Type B pancreatic cell (in vitro differentiated cells): ENCODE data around the gene TBX10. TPM values are rescaled to one million over a fixed set of nuclear protein-coding genes. Genes with fewer than 3 reads are reported as not detected.
"Not testable (repeated sequence)": the region's sequence is repeated elsewhere in the genome, so short reads cannot be mapped to it uniquely, and the experiment has no call there.

Experiments
- DNase-seq: peaks from one replicate; pipeline ENCODE4 v3.0.0; 2021; ENCODE audit warnings: mixed read lengths; ENCODE audit not compliant: unreplicated experiment; ENCODE audit errors: extremely low spot score
- H3K27ac Mint-ChIP-seq: 2 replicates; pipeline ENCODE4 v1.8.0; 2021; ENCODE audit warnings: mild to moderate bottlenecking, mixed read lengths
- H3K27me3 Mint-ChIP-seq: 2 replicates; pipeline ENCODE4 v1.8.0; 2021; ENCODE audit warnings: mixed read lengths
- H3K36me3 Mint-ChIP-seq: 2 replicates; pipeline ENCODE4 v1.8.0; 2021; ENCODE audit warnings: mixed read lengths
- H3K4me1 Mint-ChIP-seq: one replicate; pipeline ENCODE4 v1.8.0; 2021; ENCODE audit warnings: mixed read lengths; ENCODE audit not compliant: unreplicated experiment
- H3K4me3 Mint-ChIP-seq: 2 replicates; pipeline ENCODE4 v1.8.0; 2021; ENCODE audit warnings: mild to moderate bottlenecking, mixed read lengths
- H3K9me3 Mint-ChIP-seq: 2 replicates; pipeline ENCODE4 v1.8.0; 2021; ENCODE audit warnings: mixed read lengths
- CTCF ChIP-seq: fragments of 200-600 bp; sonication (generic); conservative IDR thresholded peaks from 2 replicates; pipeline ENCODE4 v1.5.0; 2021; ENCODE audit warnings: antibody characterized with exemption, mild to moderate bottlenecking
- total RNA-seq: library from RNA; stranded (reverse); gene quantifications from 2 replicates; pipeline ENCODE4 v1.2.1, GENCODE V29; 2021; ENCODE audit warnings: low replicate concordance

TBX10 gene
- total RNA-seq, 1 donor from 2014 or later: not detected

DNA sequence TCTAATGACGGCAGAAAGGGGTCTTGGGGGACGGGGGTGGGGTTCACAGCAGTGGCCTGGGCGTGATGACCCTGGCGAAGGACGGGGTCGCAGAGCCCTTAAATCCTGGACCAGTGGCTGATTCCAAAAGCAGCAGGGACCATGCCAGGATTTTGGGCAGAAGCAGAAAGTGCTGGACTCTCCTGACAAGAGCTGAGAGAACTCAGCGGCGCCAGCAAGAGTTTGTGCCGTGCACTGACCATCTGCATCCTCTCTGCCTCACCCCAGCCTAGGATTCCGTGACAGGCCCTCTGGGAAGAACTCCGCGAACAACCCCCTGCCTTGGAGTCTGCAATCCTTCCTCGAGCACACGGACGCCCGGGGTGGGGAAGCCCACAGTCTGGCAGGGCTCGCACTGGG, 33.5 kb downstream of the TBX10 start:
- peak overlapping the region; percentile 46 for H3K27ac Mint-ChIP-seq
- H3K9me3 Mint-ChIP-seq: no peaks in the 10 kb centered on the region
- peaks cover 12% of the 10 kb centered on the region for H3K27me3 Mint-ChIP-seq
- no peak for DNase-seq
- H3K36me3 Mint-ChIP-seq: no peaks in the 10 kb centered on the region
- peaks cover 6% of the 10 kb centered on the region for H3K4me1 Mint-ChIP-seq
- peak overlapping the region; percentile 89 for H3K4me3 Mint-ChIP-seq
- TF ChIP-seq CTCF: no peak

DNA sequence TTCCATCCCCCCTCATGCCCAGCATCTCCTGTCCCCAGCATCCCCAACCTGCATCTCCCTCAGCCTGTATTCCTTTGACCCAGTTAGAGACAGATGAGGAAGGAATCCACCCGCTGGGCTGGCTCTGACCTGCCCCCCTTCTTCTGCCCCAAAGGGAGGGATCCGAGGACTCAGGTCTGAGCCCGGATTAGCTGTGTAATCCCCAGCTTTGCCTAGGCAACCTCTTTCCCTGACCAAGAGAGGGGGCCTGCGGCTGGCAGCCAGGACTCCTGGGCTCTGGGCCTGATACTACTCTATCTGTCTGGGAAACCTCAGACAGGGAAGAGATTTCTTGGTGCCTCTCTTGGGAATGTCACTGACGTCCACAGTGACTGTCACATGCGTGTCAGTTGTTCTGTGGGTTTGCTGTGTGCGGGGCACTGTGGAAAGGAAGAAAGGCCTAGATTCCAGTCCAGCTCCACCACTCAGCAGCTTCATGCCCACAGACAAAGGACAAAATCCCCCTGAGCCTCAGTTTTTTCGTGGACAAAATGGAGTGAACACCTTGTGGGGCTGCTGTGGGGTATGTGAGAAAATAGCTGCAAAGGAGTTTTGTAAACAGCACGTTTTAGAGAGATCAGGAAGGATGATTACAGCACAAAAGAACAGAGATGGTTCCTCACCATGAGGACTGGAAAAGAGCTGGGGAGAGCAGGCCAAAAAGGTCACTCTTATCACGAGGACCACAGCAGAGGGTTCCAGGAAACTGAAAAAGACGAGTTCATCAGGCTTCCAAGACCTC, 34.1 kb downstream of the TBX10 start:
- H3K9me3 Mint-ChIP-seq: no peaks in the 10 kb centered on the region
- H3K4me3 Mint-ChIP-seq: peak overlapping the region; percentile 72

DNA sequence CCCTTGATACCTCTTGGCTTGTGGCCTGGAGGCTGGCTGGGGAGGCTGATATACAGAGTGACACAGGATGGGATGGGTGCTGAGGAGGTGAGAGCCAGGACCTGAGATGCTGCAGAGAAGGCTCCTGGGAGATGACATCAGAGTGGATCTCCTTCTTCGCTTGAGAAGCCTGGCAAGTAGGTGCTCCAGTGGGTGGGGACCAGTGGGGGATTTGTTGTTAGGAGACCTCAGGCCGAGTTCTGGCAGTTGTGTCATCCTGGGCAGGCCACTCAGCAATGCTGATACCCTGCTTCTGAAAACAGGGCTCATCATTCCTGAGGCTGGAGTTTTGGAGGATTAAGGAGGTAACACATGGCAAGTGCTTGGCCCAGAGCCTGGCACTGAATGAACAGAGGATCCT, 34.7 kb downstream of the TBX10 start:
- no peak overlapping the region for H3K27ac Mint-ChIP-seq
- TF ChIP-seq CTCF: no peak
- H3K27me3 Mint-ChIP-seq: peaks cover 13% of the 10 kb centered on the region

More for the DNA sequence above, 34.1 kb downstream of the TBX10 start:
- no peak for DNase-seq
- no peak for TF ChIP-seq CTCF
- peaks cover 10% of the 10 kb centered on the region for H3K4me1 Mint-ChIP-seq
- H3K27ac Mint-ChIP-seq: no peak overlapping the region
- peaks cover 12% of the 10 kb centered on the region for H3K27me3 Mint-ChIP-seq
- no peaks in the 10 kb centered on the region for H3K36me3 Mint-ChIP-seq

DNA sequence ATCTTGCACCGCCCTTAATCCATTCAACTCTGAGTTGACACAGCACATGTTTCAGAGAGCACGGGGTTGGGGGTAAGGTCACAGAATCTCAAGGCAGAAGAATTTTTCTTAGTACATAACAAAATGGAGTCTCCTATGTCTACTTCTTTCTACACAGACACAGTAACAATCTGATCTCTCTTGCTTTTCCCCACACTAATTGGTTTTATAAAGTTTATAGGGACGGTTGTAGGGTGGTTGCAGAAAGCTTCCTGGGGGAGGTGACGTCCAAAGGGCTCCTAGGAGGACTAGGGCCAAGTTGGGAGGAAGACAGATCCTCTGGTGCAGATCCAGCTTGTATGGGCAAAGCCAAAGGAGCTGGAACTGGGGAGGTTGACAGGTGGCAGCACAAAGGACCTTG, 35.4 kb downstream of the TBX10 start:
- Mint-ChIP-seq H3K27ac (peak overlapping the region; percentile 31), H3K4me3 (peak overlapping the region; percentile 42), H3K27me3 (peaks cover 15% of the 10 kb centered on the region)
- not testable (repeated sequence) for DNase-seq, H3K36me3 Mint-ChIP-seq, H3K9me3 Mint-ChIP-seq, H3K4me1 Mint-ChIP-seq

More for the DNA sequence above, 34.7 kb downstream of the TBX10 start:
- no peaks in the 10 kb centered on the region for H3K36me3 Mint-ChIP-seq
- peak overlapping the region; percentile 42 for H3K4me3 Mint-ChIP-seq
- no peak for DNase-seq
- no peaks in the 10 kb centered on the region for H3K9me3 Mint-ChIP-seq
- peaks cover 10% of the 10 kb centered on the region for H3K4me1 Mint-ChIP-seq

- H3K9me3 Mint-ChIP-seq: no peaks in the 10 kb centered on the region
- H3K36me3 Mint-ChIP-seq: no peaks in the 10 kb centered on the region
- peak overlapping the region; percentile 4 for H3K27ac Mint-ChIP-seq
- DNase-seq: no peak
- no peak for TF ChIP-seq CTCF
- H3K27me3 Mint-ChIP-seq: peaks cover 15% of the 10 kb centered on the region
- peaks cover 10% of the 10 kb centered on the region for H3K4me1 Mint-ChIP-seq
- H3K4me3 Mint-ChIP-seq: no peak overlapping the region
Measured at GRCh38 chr11:67601098-67601497, 38.5 kb downstream of the TBX10 start.

DNA sequence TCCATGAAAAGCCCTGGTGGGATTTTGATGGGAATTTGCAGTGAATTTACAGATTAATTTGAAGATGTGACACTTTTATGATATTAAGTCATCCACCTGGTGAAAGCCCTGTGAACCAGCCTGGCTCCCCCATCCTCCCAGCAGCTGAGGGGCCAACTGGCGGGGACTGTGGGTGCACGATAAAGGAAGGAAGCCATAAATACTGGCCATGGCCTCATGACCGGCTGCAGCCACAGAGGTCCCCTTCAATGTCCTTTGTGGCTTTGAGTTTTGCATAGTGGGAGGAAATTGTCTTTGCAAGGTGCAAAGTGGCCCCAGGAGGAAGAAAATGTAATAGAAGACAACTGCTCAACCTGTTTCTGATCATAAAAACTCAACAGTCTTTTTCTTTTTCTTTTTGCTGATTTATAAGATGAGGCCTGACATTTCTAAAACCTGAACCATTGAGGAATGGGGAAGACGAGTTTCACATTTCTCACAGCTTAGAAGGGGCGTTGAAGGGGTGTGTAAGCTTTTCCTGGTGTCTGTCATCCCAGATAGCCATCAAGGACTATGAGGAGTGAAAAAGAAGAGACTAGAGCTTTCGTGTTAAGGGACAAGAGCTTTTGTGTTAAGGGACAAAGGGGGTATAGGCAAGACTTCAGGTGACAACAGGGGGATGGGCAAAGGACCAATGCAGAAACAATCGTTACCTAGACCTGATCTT, 39.1 kb downstream of the TBX10 start:
- Mint-ChIP-seq H3K27me3 (peaks cover 15% of the 10 kb centered on the region), H3K27ac (peak overlapping the region; percentile 4)

More for the DNA sequence above, 39.1 kb downstream of the TBX10 start:
- Mint-ChIP-seq H3K4me1 (peaks cover 10% of the 10 kb centered on the region), H3K4me3 (no peak overlapping the region), H3K36me3 (no peaks in the 10 kb centered on the region), H3K9me3 (no peaks in the 10 kb centered on the region)
- no peak for TF ChIP-seq CTCF
- no peak for DNase-seq
